Kidney epithelial cell (primary cell): ENCODE data around the gene PTPN6. TPM values are rescaled to one million over a fixed set of nuclear protein-coding genes. Genes with fewer than 3 reads are reported as not detected.

Experiments used
- DNase-seq: peaks from one replicate; pipeline ENCODE4 v3.0.0-alpha.2; 2010; ENCODE audit warnings: low read depth
- H3K27me3 ChIP-seq: 2 replicates; pipeline ENCODE4 v1.6.0; 2011; ENCODE audit warnings: low read length; ENCODE audit not compliant: control insufficient read depth, insufficient read depth
- H3K36me3 ChIP-seq: 2 replicates; pipeline ENCODE4 v1.5.1; 2011; ENCODE audit warnings: low read length; ENCODE audit not compliant: control insufficient read depth, insufficient read depth
- H3K4me3 ChIP-seq: 2 replicates; pipeline ENCODE4 v1.5.1; 2011; ENCODE audit warnings: low read depth, mild to moderate bottlenecking, control low read depth, low read length
- total RNA-seq: library from RNA; depleted of rRNA; stranded (reverse); fragments of >200 nt; gene quantifications from 2 replicates; pipeline ENCODE4 v1.2.3, GENCODE V29; 2015
- TF ChIP-seq, protein P1 (sequence below): IDR thresholded peaks from 2 replicates; pipeline ENCODE4 v1.5.1; 2011; ENCODE audit warnings: mild to moderate bottlenecking, moderate library complexity, low read length, control low read depth, inconsistent platforms; ENCODE audit not compliant: insufficient read depth, poor library complexity, severe bottlenecking

The PTPN6 gene
- total RNA-seq, 1 donor from 2014 or later: 31.3 TPM

DNA sequence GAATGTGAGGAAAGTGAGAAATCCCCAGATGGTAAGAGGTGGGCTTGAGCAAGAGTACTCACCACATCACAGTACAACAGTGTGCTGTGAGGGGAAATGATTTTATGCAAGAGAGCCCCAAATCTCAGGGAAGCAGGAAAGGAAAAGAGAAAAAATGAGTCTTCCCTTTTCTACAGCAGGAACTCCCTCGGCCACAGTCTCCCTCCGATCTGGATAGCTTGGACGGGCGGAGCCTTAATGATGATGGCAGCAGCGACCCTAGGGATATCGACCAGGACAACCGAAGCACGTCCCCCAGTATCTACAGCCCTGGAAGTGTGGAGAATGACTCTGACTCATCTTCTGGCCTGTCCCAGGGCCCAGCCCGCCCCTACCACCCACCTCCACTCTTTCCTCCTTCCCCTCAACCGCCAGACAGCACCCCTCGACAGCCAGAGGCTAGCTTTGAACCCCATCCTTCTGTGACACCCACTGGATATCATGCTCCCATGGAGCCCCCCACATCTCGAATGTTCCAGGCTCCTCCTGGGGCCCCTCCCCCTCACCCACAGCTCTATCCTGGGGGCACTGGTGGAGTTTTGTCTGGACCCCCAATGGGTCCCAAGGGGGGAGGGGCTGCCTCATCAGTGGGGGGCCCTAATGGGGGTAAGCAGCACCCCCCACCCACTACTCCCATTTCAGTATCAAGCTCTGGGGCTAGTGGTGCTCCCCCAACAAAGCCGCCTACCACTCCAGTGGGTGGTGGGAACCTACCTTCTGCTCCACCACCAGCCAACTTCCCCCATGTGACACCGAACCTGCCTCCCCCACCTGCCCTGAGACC lies 15.6 kb upstream of the PTPN6 start:
- no peak for DNase-seq
- Histone ChIP-seq H3K27me3 (no peaks in the 10 kb centered on the region), H3K4me3 (no peak overlapping the region), H3K36me3 (peaks cover 1% of the 10 kb centered on the region)
- TF ChIP-seq, protein P1, sequence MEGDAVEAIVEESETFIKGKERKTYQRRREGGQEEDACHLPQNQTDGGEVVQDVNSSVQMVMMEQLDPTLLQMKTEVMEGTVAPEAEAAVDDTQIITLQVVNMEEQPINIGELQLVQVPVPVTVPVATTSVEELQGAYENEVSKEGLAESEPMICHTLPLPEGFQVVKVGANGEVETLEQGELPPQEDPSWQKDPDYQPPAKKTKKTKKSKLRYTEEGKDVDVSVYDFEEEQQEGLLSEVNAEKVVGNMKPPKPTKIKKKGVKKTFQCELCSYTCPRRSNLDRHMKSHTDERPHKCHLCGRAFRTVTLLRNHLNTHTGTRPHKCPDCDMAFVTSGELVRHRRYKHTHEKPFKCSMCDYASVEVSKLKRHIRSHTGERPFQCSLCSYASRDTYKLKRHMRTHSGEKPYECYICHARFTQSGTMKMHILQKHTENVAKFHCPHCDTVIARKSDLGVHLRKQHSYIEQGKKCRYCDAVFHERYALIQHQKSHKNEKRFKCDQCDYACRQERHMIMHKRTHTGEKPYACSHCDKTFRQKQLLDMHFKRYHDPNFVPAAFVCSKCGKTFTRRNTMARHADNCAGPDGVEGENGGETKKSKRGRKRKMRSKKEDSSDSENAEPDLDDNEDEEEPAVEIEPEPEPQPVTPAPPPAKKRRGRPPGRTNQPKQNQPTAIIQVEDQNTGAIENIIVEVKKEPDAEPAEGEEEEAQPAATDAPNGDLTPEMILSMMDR: no peak

DNA sequence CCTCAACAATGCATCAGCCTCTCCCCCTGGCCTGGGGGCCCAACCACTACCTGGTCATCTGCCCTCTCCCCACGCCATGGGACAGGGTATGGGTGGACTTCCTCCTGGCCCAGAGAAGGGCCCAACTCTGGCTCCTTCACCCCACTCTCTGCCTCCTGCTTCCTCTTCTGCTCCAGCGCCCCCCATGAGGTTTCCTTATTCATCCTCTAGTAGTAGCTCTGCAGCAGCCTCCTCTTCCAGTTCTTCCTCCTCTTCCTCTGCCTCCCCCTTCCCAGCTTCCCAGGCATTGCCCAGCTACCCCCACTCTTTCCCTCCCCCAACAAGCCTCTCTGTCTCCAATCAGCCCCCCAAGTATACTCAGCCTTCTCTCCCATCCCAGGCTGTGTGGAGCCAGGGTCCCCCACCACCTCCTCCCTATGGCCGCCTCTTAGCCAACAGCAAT lies 14.9 kb upstream of the PTPN6 start:
- Histone ChIP-seq H3K4me3 (no peak overlapping the region), H3K36me3 (peaks cover 3% of the 10 kb centered on the region), H3K27me3 (no peaks in the 10 kb centered on the region)
- TF ChIP-seq, protein P1: no peak
- DNase-seq: no peak

DNA sequence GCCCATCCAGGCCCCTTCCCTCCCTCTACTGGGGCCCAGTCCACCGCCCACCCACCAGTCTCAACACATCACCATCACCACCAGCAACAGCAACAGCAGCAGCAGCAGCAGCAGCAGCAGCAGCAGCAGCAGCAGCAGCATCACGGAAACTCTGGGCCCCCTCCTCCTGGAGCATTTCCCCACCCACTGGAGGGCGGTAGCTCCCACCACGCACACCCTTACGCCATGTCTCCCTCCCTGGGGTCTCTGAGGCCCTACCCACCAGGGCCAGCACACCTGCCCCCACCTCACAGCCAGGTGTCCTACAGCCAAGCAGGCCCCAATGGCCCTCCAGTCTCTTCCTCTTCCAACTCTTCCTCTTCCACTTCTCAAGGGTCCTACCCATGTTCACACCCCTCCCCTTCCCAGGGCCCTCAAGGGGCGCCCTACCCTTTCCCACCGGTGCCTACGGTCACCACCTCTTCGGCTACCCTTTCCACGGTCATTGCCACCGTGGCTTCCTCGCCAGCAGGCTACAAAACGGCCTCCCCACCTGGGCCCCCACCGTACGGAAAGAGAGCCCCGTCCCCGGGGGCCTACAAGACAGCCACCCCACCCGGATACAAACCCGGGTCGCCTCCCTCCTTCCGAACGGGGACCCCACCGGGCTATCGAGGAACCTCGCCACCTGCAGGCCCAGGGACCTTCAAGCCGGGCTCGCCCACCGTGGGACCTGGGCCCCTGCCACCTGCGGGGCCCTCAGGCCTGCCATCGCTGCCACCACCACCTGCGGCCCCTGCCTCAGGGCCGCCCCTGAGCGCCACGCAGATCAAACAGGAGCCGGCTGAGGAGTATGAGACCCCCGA lies 14.3 kb upstream of the PTPN6 start:
- Histone ChIP-seq H3K4me3 (peak overlapping the region; percentile 56), H3K36me3 (peaks cover 3% of the 10 kb centered on the region), H3K27me3 (no peaks in the 10 kb centered on the region)
- TF ChIP-seq, protein P1: no peak
- DNase-seq: no peak

DNA sequence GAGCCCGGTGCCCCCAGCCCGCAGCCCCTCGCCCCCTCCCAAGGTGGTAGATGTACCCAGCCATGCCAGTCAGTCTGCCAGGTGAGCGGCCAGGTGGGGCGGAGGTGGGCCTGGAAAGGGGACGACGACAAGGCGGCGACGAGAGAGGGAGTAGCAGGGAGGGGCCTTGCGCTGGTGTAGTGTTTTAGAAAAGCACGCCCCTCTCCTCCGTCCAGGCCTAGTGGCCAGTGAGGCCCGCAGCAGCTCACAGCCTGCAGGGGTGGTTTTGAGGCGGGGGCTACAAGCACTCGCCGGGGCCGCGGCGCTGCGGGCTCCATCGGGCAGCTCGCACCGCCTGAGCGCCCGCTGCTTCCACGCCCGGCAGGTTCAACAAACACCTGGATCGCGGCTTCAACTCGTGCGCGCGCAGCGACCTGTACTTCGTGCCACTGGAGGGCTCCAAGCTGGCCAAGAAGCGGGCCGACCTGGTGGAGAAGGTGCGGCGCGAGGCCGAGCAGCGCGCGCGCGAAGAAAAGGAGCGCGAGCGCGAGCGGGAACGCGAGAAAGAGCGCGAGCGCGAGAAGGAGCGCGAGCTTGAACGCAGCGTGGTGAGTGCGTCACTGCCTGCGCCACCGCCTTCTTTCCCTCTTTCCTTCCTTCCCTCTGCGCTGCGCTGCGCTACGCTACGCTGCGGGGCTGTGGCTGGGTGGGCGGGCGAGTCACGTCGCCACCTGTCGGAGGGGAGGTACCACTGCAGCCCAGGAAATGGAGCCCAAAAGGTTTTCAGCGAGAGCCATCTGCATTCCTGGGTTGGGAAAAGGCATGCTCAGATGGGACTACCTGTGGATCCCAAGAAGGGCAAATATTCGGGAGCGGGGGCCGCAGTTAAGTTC lies 13.4 kb upstream of the PTPN6 start:
- peak overlapping the region; percentile 56 for H3K4me3 ChIP-seq
- peaks cover 3% of the 10 kb centered on the region for H3K36me3 ChIP-seq
- TF ChIP-seq, protein P1: peak; percentile 92
- peak; percentile 54 for DNase-seq
- no peaks in the 10 kb centered on the region for H3K27me3 ChIP-seq

GRCh38 chr12:6938353-6939190 lies 12.6 kb upstream of the PTPN6 start:
- DNase-seq: no peak
- H3K27me3 ChIP-seq: no peaks in the 10 kb centered on the region
- H3K4me3 ChIP-seq: peak overlapping the region; percentile 11
- H3K36me3 ChIP-seq: peaks cover 3% of the 10 kb centered on the region
- TF ChIP-seq, protein P1: no peak
